GM19023 (cell line): ENCODE data around the gene RNF19B.
"Not testable (repeated sequence)": the region's sequence is repeated elsewhere in the genome, so short reads cannot be mapped to it uniquely, and the experiment has no call there.

Experiments used
- ATAC-seq: cut with Tn5 transposase; IDR thresholded peaks from one replicate; pipeline ENCODE4 v1.9.1; 2021; ENCODE audit warnings: mild to moderate bottlenecking, moderate library complexity; ENCODE audit not compliant: unreplicated experiment

RNF19B gene

DNA sequence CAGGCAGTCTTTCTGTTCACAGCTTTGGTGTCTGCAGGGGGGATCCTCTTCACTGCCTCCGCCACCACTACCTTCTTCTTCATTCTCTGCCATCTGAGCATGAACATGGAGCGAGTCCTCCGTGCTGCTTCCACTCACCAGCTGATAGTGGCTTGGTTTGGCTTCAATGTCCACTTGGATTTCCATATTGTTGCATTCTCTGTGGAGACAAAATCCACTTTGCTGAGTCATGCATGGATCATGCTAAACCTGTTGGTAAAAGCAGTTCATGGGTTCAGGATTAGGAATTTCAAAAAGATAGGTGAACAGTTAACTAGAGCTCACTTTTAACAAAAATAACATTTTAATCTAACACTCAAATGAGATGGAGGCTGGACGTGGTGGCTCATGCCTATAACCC, 27.5 kb downstream of the RNF19B start:
- no peak for ATAC-seq

GRCh38 chr1:32934535-32934934, 30.1 kb downstream of the RNF19B start:
- no peak for ATAC-seq

DNA sequence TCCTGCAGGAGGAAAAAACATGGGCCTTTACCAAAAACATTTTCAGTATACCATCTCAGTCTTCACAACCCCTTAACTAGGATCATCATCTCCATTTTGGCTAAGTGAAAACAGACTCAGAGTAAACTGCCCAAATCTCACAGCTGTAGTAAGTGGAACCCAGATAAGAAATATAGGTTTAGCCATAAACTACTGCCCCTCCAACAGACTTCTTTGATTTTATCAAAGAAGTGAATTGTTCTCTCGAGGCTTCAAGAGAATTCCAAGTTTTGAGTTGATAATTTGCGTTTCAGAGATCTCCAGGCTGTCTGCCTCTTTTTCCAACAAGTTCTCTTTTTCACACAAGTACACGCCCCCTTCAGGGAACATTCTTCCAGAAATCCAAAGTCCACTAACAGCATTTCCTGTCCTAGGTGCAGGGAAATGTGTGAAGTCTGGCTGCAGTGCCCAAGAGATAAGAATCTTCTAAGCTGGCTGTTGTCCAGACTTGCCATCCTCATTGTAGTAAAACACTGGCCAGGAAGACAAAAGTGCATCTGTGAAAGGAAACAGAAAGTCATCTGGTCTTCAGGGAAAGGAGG, 30.8 kb downstream of the RNF19B start:
- ATAC-seq = no peak

- no peak for ATAC-seq
Observed at GRCh38 chr1:32931760-32932159, 32.8 kb downstream of the RNF19B start.

- no peak for ATAC-seq
Observed at GRCh38 chr1:32929366-32929765, 35.2 kb downstream of the RNF19B start.

DNA sequence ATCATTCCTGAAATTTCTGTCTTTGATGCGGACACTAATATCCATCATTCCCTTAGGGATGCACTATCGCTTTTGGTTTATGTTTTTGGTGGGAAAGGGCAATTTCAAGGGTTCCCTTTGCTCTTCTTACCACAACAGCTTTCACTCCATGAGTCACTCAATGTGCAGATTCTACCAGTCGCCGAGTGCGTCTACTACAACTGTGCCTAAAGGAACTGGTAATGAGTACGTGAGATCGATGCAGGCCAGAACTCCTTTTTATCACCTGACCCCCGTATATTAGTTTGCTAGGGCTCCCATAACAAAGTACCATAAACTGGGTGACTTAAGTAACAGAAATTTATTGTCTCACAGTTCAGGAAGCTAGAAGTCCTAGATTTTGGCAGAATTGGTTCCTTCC, 35.9 kb downstream of the RNF19B start:
- ATAC-seq = no peak

DNA sequence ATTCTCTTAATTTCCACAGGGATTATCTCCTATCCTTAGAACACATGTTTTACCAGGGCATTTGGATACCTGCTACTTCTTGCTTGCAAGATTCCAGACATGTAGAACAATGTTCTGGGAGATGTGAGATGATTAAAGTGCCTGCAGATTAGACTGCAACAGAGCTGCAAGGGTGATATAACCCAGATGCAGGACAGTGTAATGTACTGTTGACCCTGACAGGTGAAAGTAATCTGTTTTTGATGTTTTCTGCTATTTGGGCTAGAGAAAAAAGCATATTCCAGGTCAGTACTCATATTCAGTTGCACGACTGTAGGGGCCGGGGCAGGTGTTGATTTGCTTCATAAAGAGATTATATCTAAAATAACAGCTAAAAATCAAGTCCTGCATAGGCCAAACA, 36.3 kb downstream of the RNF19B start:
- no peak for ATAC-seq

DNA sequence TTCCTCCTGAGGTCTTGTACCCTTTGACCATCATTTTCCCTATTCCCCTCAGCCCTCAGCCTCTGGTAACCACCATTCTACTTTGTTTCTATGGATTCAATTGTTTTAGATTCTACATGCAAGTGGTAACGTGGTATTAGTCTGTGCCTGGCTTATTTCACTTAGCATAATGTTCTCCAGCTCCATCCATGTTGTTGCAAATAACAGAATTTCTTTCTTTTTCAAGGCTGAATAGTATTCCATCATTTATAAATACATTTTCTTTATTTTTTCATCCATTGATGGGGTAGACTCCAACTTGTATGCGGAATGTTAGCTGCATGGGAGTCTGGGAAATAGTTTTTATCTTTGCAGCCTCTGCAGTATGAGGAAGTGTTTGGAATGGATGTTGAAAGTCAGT, 37.2 kb downstream of the RNF19B start:
- ATAC-seq = no peak

GRCh38 chr1:32926562-32926961, 38.0 kb downstream of the RNF19B start:
- no peak for ATAC-seq

- no peak for ATAC-seq
Observed at GRCh38 chr1:32925403-32926162, 39.0 kb downstream of the RNF19B start.

DNA sequence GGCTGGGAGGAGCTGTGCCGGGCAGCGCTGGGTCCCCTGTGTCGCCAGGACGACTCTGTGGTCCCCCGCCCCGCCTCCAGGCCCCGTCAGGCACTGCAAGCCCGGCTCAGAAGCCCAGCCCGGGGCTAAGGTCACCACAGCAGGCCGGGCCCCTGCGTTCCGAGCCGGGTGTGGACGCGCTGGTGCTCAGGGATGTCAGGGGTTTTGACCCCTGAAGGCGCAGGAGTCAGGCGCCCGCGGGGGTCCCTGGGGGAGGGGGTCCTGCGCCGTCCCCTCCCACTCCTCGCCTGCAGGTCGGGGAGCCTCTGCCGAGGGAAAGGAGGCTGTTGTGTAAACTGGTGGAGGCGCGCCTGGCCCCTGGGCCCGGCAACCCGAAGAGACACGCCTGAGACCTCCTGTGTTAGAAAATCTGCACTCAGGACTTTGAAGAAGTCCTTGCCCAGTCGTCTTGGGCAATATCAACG, 39.7 kb downstream of the RNF19B start:
- ATAC-seq = no peak

DNA sequence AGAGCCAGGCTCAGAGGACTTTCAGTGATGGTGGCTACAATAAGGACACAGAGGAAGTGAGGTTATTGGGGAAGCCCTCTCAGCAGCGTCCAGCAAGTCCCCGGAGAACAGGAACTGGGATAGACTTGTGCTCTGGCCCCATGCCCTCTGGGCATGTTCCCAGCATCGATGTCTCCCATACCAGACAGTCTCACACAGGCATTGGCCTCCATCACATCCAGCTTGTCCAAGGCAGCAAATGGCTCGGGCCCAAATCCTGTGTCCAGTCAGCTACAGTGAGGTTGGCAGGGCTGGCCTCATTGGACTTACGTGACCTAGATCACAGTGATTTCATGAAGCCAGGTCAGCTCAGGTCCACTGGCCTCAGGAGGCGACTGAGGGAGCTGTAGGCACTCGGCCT, 43.8 kb downstream of the RNF19B start:
- ATAC-seq = no peak

DNA sequence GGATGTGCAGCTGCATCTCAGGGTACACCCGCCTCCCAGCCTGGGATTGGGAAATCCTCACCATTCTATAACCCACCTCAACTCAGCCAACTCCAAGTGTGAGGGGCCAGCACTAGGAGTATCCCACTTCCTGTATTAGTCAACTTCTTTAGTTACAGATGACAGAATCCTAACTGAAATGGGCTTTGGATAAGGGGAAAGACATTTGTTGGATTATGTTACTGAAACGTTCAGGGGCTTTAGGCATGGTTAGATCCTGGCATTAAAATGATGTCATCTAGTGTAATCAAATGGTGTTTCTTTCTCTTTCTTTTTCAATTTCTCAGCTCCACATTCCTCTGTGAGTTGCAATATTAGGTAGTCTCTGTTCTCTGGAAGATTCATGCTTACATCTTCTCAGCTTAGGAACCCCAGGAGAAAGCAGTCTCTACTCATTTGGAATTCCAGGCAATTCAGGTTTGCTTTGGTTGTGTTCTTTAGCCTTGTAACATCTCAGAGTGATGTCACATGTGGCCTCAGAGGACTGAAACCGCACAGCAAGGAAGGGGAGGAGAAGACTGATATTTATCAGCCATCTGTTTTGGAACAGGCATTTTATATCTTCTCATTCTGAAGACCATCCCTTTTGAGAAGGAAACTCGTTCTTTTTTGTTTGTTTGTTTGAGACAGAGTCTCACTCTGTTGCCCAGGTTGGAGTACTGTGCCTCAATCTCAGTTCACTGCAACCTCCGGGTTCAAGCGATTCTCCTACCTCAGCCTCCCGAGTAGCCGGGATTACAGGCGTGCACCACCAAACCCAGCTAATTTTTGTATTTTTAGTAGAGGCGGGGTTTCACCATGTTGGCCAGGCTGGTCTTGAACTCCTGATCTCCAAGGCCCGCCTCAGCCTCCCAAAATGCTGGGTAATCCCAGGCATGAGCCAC, 44.5 kb downstream of the RNF19B start:
- no peak for ATAC-seq

DNA sequence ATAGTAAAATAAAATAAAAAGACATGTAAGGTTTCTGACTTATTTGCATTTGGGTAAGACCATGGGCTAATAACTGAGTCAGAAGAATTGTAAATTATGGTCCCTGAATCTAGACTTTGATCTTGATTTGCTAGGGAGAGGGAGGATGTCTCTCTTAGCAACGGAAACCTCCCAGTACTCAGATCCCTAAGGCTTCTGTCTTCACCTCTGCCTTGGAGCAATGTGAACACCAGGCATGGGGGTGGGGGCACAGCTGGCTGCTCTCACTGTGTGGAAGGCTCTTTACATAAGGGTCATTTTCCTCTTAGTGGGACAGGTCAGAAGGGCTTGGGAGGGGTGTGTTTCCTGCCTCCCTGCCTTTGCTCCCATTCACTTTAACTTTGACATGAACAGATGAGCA, 46.4 kb downstream of the RNF19B start:
- no peak for ATAC-seq

DNA sequence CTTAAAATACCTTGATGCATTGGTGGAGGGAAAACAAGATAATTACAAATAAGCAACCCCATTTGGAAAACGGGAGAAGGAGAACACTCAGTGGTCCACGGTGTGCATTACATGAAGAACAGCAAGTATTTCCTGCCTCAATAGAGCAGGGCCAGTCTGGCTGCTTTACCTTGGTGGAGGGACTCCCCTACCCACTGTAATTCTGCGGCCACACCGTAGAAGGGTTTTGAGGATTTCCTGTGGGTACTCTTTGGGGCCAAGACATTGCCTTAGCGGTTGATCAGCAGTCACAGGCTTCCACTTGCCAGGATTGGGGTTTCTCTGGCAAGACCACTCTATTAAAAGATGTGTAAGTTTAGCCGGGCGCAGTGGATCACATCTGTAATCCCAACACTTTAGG, 47.1 kb downstream of the RNF19B start:
- no peak for ATAC-seq

GRCh38 chr1:32915766-32916706, 48.6 kb downstream of the RNF19B start:
- ATAC-seq = no peak

DNA sequence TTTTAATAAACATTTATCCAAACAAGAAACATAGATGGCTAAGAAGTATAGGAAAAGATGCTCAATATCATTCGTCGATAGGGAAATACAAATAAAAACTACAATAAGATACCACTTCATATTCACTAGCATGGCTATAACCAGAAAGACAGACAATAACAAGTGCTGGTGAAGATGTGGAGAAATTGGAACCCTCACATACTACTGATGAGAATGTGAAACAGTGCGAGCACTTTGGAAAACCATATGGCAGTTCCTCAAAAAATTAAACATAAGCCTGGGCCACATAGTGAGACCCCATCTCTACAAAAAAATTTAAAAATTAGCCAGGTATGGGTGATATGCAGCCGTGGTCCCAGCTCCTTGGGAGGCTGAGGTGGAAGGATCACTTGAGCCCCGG, 54.3 kb downstream of the RNF19B start:
- no peak for ATAC-seq

GRCh38 chr1:32907435-32907834, 57.2 kb downstream of the RNF19B start:
- ATAC-seq = no peak

DNA sequence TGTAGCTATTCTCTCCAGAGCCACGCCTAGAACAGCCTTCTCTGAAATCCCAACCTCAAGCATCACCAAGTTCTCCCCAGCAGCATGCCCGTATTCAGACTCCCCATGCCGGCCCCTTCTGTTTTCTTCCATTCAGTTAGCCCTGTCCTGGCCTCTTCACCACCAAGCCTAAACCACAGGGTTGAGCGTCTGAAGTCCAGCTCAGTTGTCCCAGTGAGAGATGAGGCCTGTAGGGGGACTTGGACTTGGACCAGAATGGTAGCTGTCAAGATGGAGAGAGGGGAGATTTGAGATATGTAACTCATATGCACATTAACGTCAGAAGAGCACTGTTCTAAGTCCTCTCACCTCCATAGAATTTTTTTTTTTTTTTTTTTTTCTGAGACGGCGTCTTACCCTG, 58.0 kb downstream of the RNF19B start:
- ATAC-seq = no peak

GRCh38 chr1:32905588-32905987, 59.0 kb downstream of the RNF19B start:
- not testable (repeated sequence) for ATAC-seq

DNA sequence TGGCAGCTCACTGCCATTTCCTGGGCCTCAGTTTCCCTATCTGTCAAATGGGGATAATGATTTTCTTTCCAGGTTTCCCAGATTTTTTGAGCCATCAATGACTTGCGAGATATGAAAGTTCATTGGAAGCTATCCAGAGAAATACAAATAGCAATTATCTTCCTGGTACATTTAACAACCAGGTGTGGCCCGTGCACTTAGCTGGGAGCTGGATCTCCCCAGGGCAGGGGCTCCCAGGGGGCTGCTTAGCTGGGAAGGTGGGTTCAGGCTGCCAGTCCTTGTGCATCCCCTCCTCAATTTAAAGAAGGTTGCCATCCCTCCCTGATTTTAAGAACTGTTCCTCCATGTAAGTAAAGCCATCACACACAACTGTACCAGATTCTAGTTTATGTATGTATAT, 59.8 kb downstream of the RNF19B start:
- ATAC-seq = no peak
